OCI-LY7 (cell line): ENCODE data around the gene CCDC12. TPM values are rescaled to one million over a fixed set of nuclear protein-coding genes. Genes with fewer than 3 reads are reported as not detected.

ENCODE experiments used
- BruUV-seq: library from RNA; stranded (reverse); fragments of 400-500 nt; replicated peaks from 2 replicates; lab custom pipeline; 2021; lab: Mats Ljungman, UMichigan
- CTCF ChIA-PET: fragments of 300-600 bp; sonication (Branson Sonifier 250); formaldehyde crosslinking; loops from one replicate; lab custom pipeline; 2022; ENCODE audit warnings: antibody characterized with exemption; ENCODE audit not compliant: unreplicated experiment; lab: Charles Lee
- POLR2A ChIA-PET: fragments of 300-600 bp; sonication (Branson Sonifier 250); formaldehyde crosslinking; loops from one replicate; lab custom pipeline; 2022; ENCODE audit warnings: antibody characterized with exemption; lab: Charles Lee
- DNase-seq: peaks from one replicate; pipeline ENCODE4 v3.0.0-alpha.2; 2015; ENCODE audit warnings: low spot score
- H2AFZ ChIP-seq: fragments of 200-600 bp; sonication (generic), shearing (Covaris generic); 2 replicates; pipeline ENCODE4 v1.6.1; 2014; ENCODE audit warnings: mild to moderate bottlenecking, antibody characterized with exemption, low read length, moderate library complexity
- H3K27ac ChIP-seq: fragments of 200-600 bp; sonication (generic); 2 replicates; pipeline ENCODE4 v1.5.1; 2014; ENCODE audit warnings: mixed run types, low read depth, mild to moderate bottlenecking, moderate library complexity, low read length, inconsistent platforms; ENCODE audit not compliant: poor library complexity, severe bottlenecking
- H3K36me3 ChIP-seq: fragments of 200-600 bp; sonication (generic); 2 replicates; pipeline ENCODE4 v1.6.1; 2014; ENCODE audit warnings: mild to moderate bottlenecking, antibody characterized with exemption, low read length, moderate library complexity, mixed read lengths; ENCODE audit not compliant: insufficient read depth
- H3K4me1 ChIP-seq: fragments of 200-600 bp; sonication (generic); 2 replicates; pipeline ENCODE4 v1.5.1; 2014; ENCODE audit warnings: mild to moderate bottlenecking, low read length; ENCODE audit not compliant: insufficient read depth, poor library complexity, severe bottlenecking
- H3K4me2 ChIP-seq: fragments of 200-600 bp; sonication (generic); 2 replicates; pipeline ENCODE4 v1.6.1; 2014; ENCODE audit warnings: mild to moderate bottlenecking, low read length
- H3K4me3 ChIP-seq: fragments of 200-600 bp; sonication (generic); 2 replicates; pipeline ENCODE4 v1.5.1; 2014; ENCODE audit warnings: mild to moderate bottlenecking, low read depth, low read length; ENCODE audit not compliant: poor library complexity, severe bottlenecking
- H3K79me2 ChIP-seq: fragments of 200-600 bp; sonication (generic); 2 replicates; pipeline ENCODE4 v1.6.1; 2016; ENCODE audit warnings: low read depth, mild to moderate bottlenecking, low read length, moderate library complexity, mixed read lengths; ENCODE audit not compliant: insufficient read depth
- H3K9me2 ChIP-seq: fragments of 200-600 bp; sonication (generic); 2 replicates; pipeline ENCODE4 v1.6.1; 2016; ENCODE audit warnings: mild to moderate bottlenecking, low read length, mixed read lengths; ENCODE audit not compliant: insufficient read depth
- H3K9me3 ChIP-seq: fragments of 200-600 bp; sonication (generic); 2 replicates; pipeline ENCODE4 v1.6.1; 2014; ENCODE audit warnings: mild to moderate bottlenecking, mixed run types, low read length, mixed read lengths
- H4K20me1 ChIP-seq: fragments of 200-600 bp; sonication (generic); 2 replicates; pipeline ENCODE4 v1.6.1; 2014; ENCODE audit warnings: mild to moderate bottlenecking, antibody characterized with exemption, low read length, moderate library complexity, mixed read lengths; ENCODE audit not compliant: insufficient read depth
- EZH2phosphoT487 ChIP-seq: fragments of 200-600 bp; sonication (generic); IDR thresholded peaks from 2 replicates; pipeline ENCODE4 v1.6.1; 2018; ENCODE audit warnings: low read depth, borderline replicate concordance, mild to moderate bottlenecking, mixed run types, antibody characterized with exemption, low read length, moderate library complexity, mixed read lengths
- intact Hi-C: fragments of 100-400 bp; cut with micrococcal nuclease; formaldehyde crosslinking; loops from one replicate; pipeline ENCODE4 v1.10.0; 2022; ENCODE audit not compliant: unreplicated experiment
- total RNA-seq, 2 experiments: library from RNA; depleted of rRNA in 1 of 2; stranded (reverse); fragments of >200 nt in 1 of 2; shearing (Covaris generic) in 1 of 2; gene quantifications; 2 replicates each; pipeline ENCODE4 v1.2.3, GENCODE V29; 2014 to 2022
- TF ChIP-seq, protein P1 (sequence below): fragments of 200-600 bp; sonication (generic); conservative IDR thresholded peaks from 2 replicates; pipeline ENCODE4 v1.5.1; 2014; ENCODE audit warnings: mild to moderate bottlenecking, antibody characterized with exemption, low read length, moderate library complexity, mixed read lengths

CCDC12 gene
- total RNA-seq, 2 experiments from 2014 or later: 74.9 to 116 TPM

DNA sequence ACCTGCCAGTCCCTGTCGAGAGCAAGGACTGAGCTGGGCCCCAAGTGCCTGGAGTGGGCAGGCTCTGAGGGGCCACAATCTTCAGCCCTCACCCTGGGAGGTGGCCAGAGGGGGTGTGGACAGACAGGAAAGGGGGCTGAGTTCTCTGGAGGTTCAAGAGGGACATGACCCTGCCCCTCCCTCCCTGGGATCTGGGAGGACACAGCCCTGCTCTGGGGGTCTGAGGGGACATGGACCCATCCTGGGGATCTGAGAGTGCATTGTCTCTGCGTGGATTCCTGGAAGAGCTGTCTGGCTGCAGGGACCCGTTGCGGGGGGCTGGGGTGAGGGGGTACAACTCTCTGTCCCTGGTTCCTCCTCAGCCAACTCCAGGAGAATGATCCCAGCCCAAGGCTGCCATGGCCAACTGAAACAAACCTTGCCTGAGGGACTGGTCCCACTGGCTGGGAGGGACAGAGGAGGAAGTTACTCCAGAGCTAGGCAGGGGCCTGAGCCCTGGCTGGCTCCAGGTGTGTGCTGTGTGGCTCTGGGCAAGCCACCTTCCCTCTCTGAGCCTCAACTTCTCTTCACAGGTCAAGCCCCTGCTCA, 70.0 kb downstream of the CCDC12 start:
- CTCF ChIA-PET: no interaction called here
- H3K9me3 ChIP-seq: no peaks in the 10 kb centered on the region
- H3K27ac ChIP-seq: no peak overlapping the region
- no peaks in the 10 kb centered on the region for H3K79me2 ChIP-seq
- POLR2A ChIA-PET: no interaction called here
- H2AFZ ChIP-seq: no peak overlapping the region
- BruUV-seq: no TSS peak
- no peaks in the 10 kb centered on the region for H4K20me1 ChIP-seq
- H3K4me3 ChIP-seq: no peak overlapping the region
- no peak for DNase-seq
- no peaks in the 10 kb centered on the region for H3K9me2 ChIP-seq
- TF ChIP-seq, protein P1, sequence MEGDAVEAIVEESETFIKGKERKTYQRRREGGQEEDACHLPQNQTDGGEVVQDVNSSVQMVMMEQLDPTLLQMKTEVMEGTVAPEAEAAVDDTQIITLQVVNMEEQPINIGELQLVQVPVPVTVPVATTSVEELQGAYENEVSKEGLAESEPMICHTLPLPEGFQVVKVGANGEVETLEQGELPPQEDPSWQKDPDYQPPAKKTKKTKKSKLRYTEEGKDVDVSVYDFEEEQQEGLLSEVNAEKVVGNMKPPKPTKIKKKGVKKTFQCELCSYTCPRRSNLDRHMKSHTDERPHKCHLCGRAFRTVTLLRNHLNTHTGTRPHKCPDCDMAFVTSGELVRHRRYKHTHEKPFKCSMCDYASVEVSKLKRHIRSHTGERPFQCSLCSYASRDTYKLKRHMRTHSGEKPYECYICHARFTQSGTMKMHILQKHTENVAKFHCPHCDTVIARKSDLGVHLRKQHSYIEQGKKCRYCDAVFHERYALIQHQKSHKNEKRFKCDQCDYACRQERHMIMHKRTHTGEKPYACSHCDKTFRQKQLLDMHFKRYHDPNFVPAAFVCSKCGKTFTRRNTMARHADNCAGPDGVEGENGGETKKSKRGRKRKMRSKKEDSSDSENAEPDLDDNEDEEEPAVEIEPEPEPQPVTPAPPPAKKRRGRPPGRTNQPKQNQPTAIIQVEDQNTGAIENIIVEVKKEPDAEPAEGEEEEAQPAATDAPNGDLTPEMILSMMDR: no peak
- no peak for TF ChIP-seq EZH2phosphoT487
- no peak overlapping the region for H3K4me2 ChIP-seq
- H3K36me3 ChIP-seq: no peaks in the 10 kb centered on the region
- peaks cover 11% of the 10 kb centered on the region for H3K4me1 ChIP-seq
- intact Hi-C loops: no loop called here

DNA sequence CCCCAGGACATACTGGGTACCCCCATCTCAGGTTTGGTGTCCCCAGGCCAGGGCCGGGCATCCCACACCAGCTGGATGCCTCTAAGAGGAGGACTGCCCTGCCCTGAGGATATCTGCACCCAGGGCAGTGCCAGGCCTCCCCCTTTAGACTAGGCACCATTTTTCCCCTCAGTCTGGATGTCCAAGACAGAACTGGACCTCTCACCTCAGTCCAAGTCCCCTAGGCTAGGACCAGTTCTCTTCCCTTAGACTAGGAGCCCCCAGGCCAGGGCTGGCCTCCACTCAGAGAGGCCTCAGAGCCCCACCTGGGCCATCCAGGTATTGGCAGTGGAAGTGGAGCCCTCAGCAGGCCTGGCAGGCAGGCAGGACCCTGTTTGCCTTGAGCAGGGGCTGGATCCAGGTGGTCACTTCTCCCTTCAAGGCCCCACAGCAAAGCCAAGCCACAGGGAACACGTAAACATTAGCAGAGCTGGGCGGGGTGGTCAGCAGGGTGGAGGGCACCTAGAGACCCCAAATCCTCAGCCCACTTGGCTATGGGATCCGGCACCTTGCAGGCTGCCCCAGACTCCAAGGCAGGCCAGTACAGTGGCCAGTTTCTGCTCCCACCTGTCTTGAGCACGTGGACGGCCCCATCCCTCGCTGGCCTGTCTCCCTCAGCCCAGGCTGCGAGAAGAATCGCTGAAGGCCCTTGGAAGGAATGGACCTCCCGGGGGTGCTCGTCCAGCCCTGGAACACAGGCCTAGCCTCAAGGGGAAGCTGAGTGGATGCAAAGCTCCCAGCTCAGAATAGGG, 70.7 kb downstream of the CCDC12 start:
- Histone ChIP-seq H3K9me3 (no peaks in the 10 kb centered on the region), H2AFZ (no peak overlapping the region), H3K4me2 (no peak overlapping the region), H4K20me1 (no peaks in the 10 kb centered on the region), H3K9me2 (no peaks in the 10 kb centered on the region), H3K4me3 (no peak overlapping the region), H3K79me2 (no peaks in the 10 kb centered on the region), H3K27ac (no peak overlapping the region), H3K36me3 (no peaks in the 10 kb centered on the region), H3K4me1 (peaks cover 11% of the 10 kb centered on the region)
- BruUV-seq: no TSS peak
- intact Hi-C loops: no loop called here
- no peak for TF ChIP-seq EZH2phosphoT487
- TF ChIP-seq, protein P1: no peak
- ChIA-PET POLR2A (no interaction called here), CTCF (no interaction called here)
- no peak for DNase-seq

DNA sequence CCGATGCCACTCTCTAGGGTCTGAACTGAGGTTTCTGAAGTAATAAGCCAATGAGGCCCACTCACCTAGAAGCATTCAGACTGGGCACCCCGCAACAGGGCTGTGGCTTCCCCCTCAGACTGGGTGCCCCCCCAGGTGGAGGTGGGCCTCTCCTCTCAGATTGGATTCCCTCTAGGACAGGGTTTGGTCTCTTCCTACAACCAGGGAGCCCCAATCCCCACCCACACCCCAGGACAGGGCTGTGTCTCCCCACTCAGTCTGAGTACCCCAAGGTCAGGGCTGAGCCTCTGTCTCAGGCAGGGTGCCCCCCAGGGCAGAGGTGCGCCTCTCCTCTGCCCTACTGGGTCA, 71.4 kb downstream of the CCDC12 start:
- no peak overlapping the region for H3K4me2 ChIP-seq
- TF ChIP-seq EZH2phosphoT487: no peak
- TF ChIP-seq, protein P1: no peak
- no peaks in the 10 kb centered on the region for H4K20me1 ChIP-seq
- no peak overlapping the region for H3K4me3 ChIP-seq
- no peak overlapping the region for H3K27ac ChIP-seq
- no peak for DNase-seq
- no peaks in the 10 kb centered on the region for H3K9me2 ChIP-seq
- H3K9me3 ChIP-seq: no peaks in the 10 kb centered on the region
- no TSS peak for BruUV-seq
- H3K79me2 ChIP-seq: no peaks in the 10 kb centered on the region
- H3K36me3 ChIP-seq: no peaks in the 10 kb centered on the region
- POLR2A ChIA-PET: no interaction called here
- CTCF ChIA-PET: no interaction called here
- intact Hi-C loops: no loop called here
- no peak overlapping the region for H2AFZ ChIP-seq
- H3K4me1 ChIP-seq: peaks cover 10% of the 10 kb centered on the region
